ENCODE results near the gene KANK4. TPM values are rescaled to one million over a fixed set of nuclear protein-coding genes. Genes with fewer than 3 reads are reported as not detected.

KANK4 gene
- total and polyA plus RNA-seq, 2 of the 4 experiments (the other 2 are of a cell fraction), result not detected

GRCh38 chr1:62299426-62300200 lies 19.6 kb downstream of the KANK4 start:
- H3K4me2 ChIP-seq (ENCODE audit: low read depth, low read length), result no peak overlapping the region
- H4K8ac ChIP-seq (ENCODE audit: low read depth in 2 of 2, low read length in 2 of 2), result no peak overlapping the region
- H3K23ac ChIP-seq (ENCODE audit: low read depth, low read length), result no peak overlapping the region
- in situ Hi-C loops (cut with MboI; ENCODE audit: low sequenced_read_pairs) (no loop called here), dilution Hi-C loops (cut with HindIII; ENCODE audit: low sequenced_read_pairs, unreplicated experiment) (no loop called here), intact Hi-C loops (cut with micrococcal nuclease) (no loop called here)
- WGBS, 2 experiments (ENCODE audit: extremely low coverage in 2 of 2, insufficient read length in 1 of 2), result 50% methylated on average over 2 of the region's 8 CpGs; no CpG with 5 or more reads in 1 of the 2 experiments
- ATAC-seq (ENCODE audit: low read depth), result no peak
- H2AFZ ChIP-seq (replicated peaks; ENCODE audit: low read length, poor library complexity), result no peak overlapping the region
- H3K14ac ChIP-seq (replicated peaks; ENCODE audit: low read depth, low read length), result no peak overlapping the region
- H3K4me3 ChIP-seq (ENCODE audit: insufficient read depth, low read depth, low read length), result no peak overlapping the region
- BruUV-seq (replicated peaks), result no TSS peak
- H2BK120ac ChIP-seq (ENCODE audit: low read depth, low read length), result no peak overlapping the region
- H2BK5ac ChIP-seq (ENCODE audit: low read depth, low read length, poor library complexity, severe bottlenecking), result no peak overlapping the region
- ChIA-PET POLR2A (ENCODE audit: unreplicated experiment) (no interaction called here), CTCF (no interaction called here)
- H4K5ac ChIP-seq (ENCODE audit: low read depth, low read length), result no peak overlapping the region
- H3K9me3 ChIP-seq (ENCODE audit: control insufficient read depth, insufficient read depth, low read length), result no peaks in the 10 kb centered on the region
- no peak for DNase-seq
- no peaks in the 10 kb centered on the region for H3K36me3 ChIP-seq (ENCODE audit: control insufficient read depth, insufficient read depth, low read length)
- no peak overlapping the region for H2BK20ac ChIP-seq (ENCODE audit: low read depth, low read length)
- no peak for TF ChIP-seq CEBPB (IDR thresholded peaks at IDR 0.05; ENCODE audit: low read depth, low read length)
- TF ChIP-seq SMC3 (IDR thresholded peaks at IDR 0.05; ENCODE audit: low read depth, low read length), result no peak
- no peak for TF ChIP-seq MAFK (IDR thresholded peaks at IDR 0.05; ENCODE audit: low read depth, low read length)
- no peak for TF ChIP-seq POLR2A (IDR thresholded peaks at IDR 0.05; ENCODE audit: low read depth, low read length)
- no peak for TF ChIP-seq NFE2L2 (IDR thresholded peaks at IDR 0.05; ENCODE audit: low read depth, low read length)
- no peak for TF ChIP-seq BHLHE40 (IDR thresholded peaks at IDR 0.05; ENCODE audit: low read depth, low read length)
- no peak for TF ChIP-seq MAZ (IDR thresholded peaks at IDR 0.05; ENCODE audit: borderline replicate concordance, low read depth, low read length)
- H4K20me1 ChIP-seq (ENCODE audit: insufficient read depth, low read length), result no peaks in the 10 kb centered on the region
- no peak overlapping the region for H3K9ac ChIP-seq (ENCODE audit: low read depth, low read length)
- H2AK9ac ChIP-seq (replicated peaks; ENCODE audit: low read depth, low read length, poor library complexity), result no peak overlapping the region
- no peaks in the 10 kb centered on the region for H3K9me1 ChIP-seq (ENCODE audit: insufficient read depth, low read length)
- no peaks in the 10 kb centered on the region for H3K4me1 ChIP-seq (ENCODE audit: control insufficient read depth, insufficient read depth, low read length)
- no peak overlapping the region for H3K4ac ChIP-seq (ENCODE audit: low read depth, low read length)
- no peaks in the 10 kb centered on the region; the same call in 1 of the 2 replicates for H3K27me3 ChIP-seq (ENCODE audit: control insufficient read depth, insufficient read depth, low read length)
- no peak overlapping the region for H4K91ac ChIP-seq (ENCODE audit: insufficient read depth, low read depth, low read length)
- H2AK5ac ChIP-seq (ENCODE audit: low read depth, low read length), result no peak overlapping the region
- no peak overlapping the region for H3K18ac ChIP-seq (ENCODE audit: low read depth, low read length)
- no peak overlapping the region for H2BK15ac ChIP-seq (ENCODE audit: low read depth, low read length)
- H3K79me1 ChIP-seq (ENCODE audit: low read depth in 1 of 2, low read length in 2 of 2), result no peaks in the 10 kb centered on the region
- no peak overlapping the region for H3K27ac ChIP-seq (ENCODE audit: insufficient read depth, low read length)
- no peak overlapping the region for H3K56ac ChIP-seq (ENCODE audit: extremely low read depth, insufficient read depth, low read length)

Data from IMR-90 (cell line).